ENCODE results near the gene EFCAB7. TPM values are rescaled to one million over a fixed set of nuclear protein-coding genes. Genes with fewer than 3 reads are reported as not detected.
"Not testable (repeated sequence)": the region's sequence is repeated elsewhere in the genome, so short reads cannot be mapped to it uniquely, and the experiment has no call there.

EFCAB7 gene
- total RNA-seq, 1 donor: 6.5 TPM

- TF ChIP-seq CTCF (IDR thresholded peaks at IDR 0.05; ENCODE audit: insufficient read depth, low read depth, low read length): no peak
These were observed 40.4 kb downstream of the EFCAB7 start for GRCh38 chr1:63563745-63564144.

GRCh38 chr1:63569068-63569467, 45.7 kb downstream of the EFCAB7 start:
- TF ChIP-seq CTCF (IDR thresholded peaks at IDR 0.05; ENCODE audit: insufficient read depth, low read depth, low read length): no peak
- no peak for DNase-seq (ENCODE audit: low read depth)
- H3K4me3 ChIP-seq (ENCODE audit: low read depth, low read length): no peak overlapping the region

More at GRCh38 chr1:63563745-63564144, 40.4 kb downstream of the EFCAB7 start:
- no peak for DNase-seq (ENCODE audit: low read depth)
- H3K4me3 ChIP-seq (ENCODE audit: low read depth, low read length): no peak overlapping the region

- DNase-seq (ENCODE audit: low read depth): no peak
- no peak overlapping the region for H3K4me3 ChIP-seq (ENCODE audit: low read depth, low read length)
- no peak for TF ChIP-seq CTCF (IDR thresholded peaks at IDR 0.05; ENCODE audit: insufficient read depth, low read depth, low read length)
These were observed 46.5 kb downstream of the EFCAB7 start for GRCh38 chr1:63569640-63570316.

GRCh38 chr1:63572686-63573085, 49.4 kb downstream of the EFCAB7 start:
- not testable (repeated sequence) for DNase-seq (ENCODE audit: low read depth); H3K4me3 ChIP-seq (ENCODE audit: low read depth, low read length)

- H3K4me3 ChIP-seq (ENCODE audit: low read depth, low read length); DNase-seq (ENCODE audit: low read depth): not testable (repeated sequence)
These were observed 51.0 kb downstream of the EFCAB7 start for GRCh38 chr1:63574203-63574796.

DNA sequence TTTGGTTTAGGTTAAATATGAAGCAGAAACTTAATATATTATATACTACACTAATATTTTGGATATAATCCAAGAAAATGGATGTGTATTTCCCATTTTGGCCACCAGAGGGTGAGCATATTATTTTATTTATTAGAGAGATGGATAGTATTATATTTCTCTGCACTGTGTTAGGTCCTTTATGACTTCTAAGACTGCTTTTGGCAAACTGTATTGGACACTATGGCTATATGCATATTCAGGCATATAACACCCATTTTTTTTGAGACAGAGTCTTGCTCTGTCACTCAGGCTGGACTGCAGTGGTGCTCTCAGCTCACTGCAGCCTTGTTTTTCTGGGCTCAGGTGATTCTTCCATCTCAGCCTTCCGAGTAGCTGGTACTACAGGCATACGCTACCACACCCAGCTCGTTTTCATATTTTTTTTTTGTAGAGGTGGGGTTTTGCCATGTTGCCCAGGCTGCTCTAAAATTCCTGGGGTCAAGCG, 52.1 kb downstream of the EFCAB7 start:
- peak; percentile 60 for TF ChIP-seq CTCF (IDR thresholded peaks at IDR 0.05; ENCODE audit: insufficient read depth, low read depth, low read length)
- DNase-seq (ENCODE audit: low read depth): peak; percentile 30
- no peak overlapping the region for H3K4me3 ChIP-seq (ENCODE audit: low read depth, low read length)

DNA sequence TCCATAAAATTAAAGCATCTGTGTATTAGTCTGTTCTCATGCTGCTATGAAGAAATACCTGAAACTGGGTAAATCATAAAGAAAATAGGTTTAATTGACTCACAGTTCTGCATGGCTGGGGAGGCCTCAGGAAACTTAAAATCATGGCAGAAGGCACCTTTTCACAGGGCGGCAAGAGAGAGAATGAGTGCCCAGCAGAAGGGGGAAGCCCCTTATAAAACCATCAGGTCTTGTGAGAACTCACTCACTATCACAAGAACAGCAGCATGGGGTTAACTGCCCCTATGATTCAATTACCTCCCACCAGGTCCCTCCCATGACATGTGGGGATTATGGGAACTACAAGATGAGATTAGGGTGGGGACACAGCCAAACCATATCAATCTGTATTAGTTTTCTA, 63.0 kb downstream of the EFCAB7 start:
- not testable (repeated sequence) for DNase-seq (ENCODE audit: low read depth)

DNA sequence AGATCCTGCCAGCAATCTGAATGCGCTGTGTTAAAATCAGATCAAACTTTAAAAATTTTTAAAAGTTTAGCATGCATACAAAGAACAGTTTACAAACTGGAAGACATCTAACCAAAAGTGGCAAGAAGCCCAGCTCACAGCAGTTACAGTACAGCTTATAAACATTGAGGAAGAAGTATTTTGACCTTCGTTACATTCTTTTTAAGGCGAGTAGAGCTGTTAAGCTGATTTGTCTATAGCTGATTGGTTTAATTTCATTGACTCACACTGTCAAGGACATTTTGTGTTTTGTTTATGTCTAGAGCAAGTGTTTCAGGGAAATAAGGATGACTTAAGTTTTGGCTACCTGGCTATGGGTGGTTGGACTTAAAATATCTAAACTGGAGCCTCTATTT, 66.8 kb downstream of the EFCAB7 start:
- DNase-seq (ENCODE audit: low read depth): peak; percentile 49
- no peak overlapping the region for H3K4me3 ChIP-seq (ENCODE audit: low read depth, low read length)
- no peak for TF ChIP-seq CTCF (IDR thresholded peaks at IDR 0.05; ENCODE audit: insufficient read depth, low read depth, low read length)

More for the DNA sequence above, 63.0 kb downstream of the EFCAB7 start:
- H3K4me3 ChIP-seq (ENCODE audit: low read depth, low read length): not testable (repeated sequence)
